Aorta (tissue), 5 donors: ENCODE data around the gene NOC2L. TPM values are rescaled to one million over a fixed set of nuclear protein-coding genes. Genes with fewer than 3 reads are reported as not detected.
"Not testable (repeated sequence)": the region's sequence is repeated elsewhere in the genome, so short reads cannot be mapped to it uniquely, and the experiment has no call there.

Source experiments
- ATAC-seq: fragments of 200-7000 bp; cut with Tn5 transposase; one replicate; pipeline ENCODE4 v1.9.1; 2022; ENCODE audit warnings: moderate library complexity; ENCODE audit not compliant: low FRiP score
- DNase-seq, 2 donors: peaks; one replicate each; pipeline ENCODE4 v3.0.0-alpha.2; 2020
- H3K27ac ChIP-seq, 2 donors: one replicate each; pipeline ENCODE4 v1.5.1; 2013; ENCODE audit warnings: low read length in 2 of 2, mild to moderate bottlenecking in 2 of 2, moderate library complexity in 2 of 2, control low read depth in 1 of 2, inconsistent platforms in 1 of 2, low read depth in 1 of 2
- H3K27me3 ChIP-seq, 2 donors: one replicate each; pipeline ENCODE4 v1.6.1; 2013; ENCODE audit warnings: control low read depth in 1 of 2, low read length in 1 of 2, mild to moderate bottlenecking in 1 of 2, moderate library complexity in 1 of 2; ENCODE audit not compliant: insufficient read depth in 2 of 2, control insufficient read depth in 1 of 2
- H3K36me3 ChIP-seq, 2 donors: one replicate each; pipeline ENCODE4 v1.6.1; 2013; ENCODE audit warnings: control low read depth in 1 of 2, low read length in 1 of 2, mild to moderate bottlenecking in 1 of 2; ENCODE audit not compliant: insufficient read depth in 2 of 2, control insufficient read depth in 1 of 2
- H3K4me1 ChIP-seq, 2 donors: one replicate each; pipeline ENCODE4 v1.6.1; 2013; ENCODE audit warnings: low read length in 2 of 2, control low read depth in 1 of 2, mild to moderate bottlenecking in 1 of 2, moderate library complexity in 1 of 2; ENCODE audit not compliant: insufficient read depth in 2 of 2, control insufficient read depth in 1 of 2
- H3K4me3 ChIP-seq, 2 donors: one replicate each; pipeline ENCODE4 v1.5.1; 2013; ENCODE audit warnings: low read length in 2 of 2, control low read depth in 1 of 2, mild to moderate bottlenecking in 1 of 2
- H3K9me3 ChIP-seq: one replicate; pipeline ENCODE4 v1.6.1; 2013; ENCODE audit warnings: mild to moderate bottlenecking, low read length; ENCODE audit not compliant: control insufficient read depth
- WGBS, 2 donors: extraction: QIAGEN DNeasy Blood & Tissue Kit; methylation state at CpG; one replicate each; pipeline ENCODE4 v1.1.7; 2013; 5-methylcytosine and 5-hydroxymethylcytosine counted together
- intact Hi-C, 2 donors: fragments of 100-400 bp; cut with DNase I; formaldehyde crosslinking; loops; one replicate each; pipeline versions ENCODE4 v1.14.2 to v1.15.0; 2022
- polyA plus RNA-seq, 2 donors: library from polyadenylated mRNA; stranded (reverse); fragments of 200-250 nt; gene quantifications; one replicate each; pipeline ENCODE4 v1.2.3, GENCODE V29; 2013
- total RNA-seq, 2 donors: library from RNA; stranded (reverse); fragmentation: NEBNext Ultra II Directional; extraction: Animal tissue kit (Norgen Biotek cat#: 25700); gene quantifications; one replicate each; pipeline ENCODE4 v1.2.1, GENCODE V29; 2021
- donor health status: healthy with polysubstance abuse.
- donor health status: Bipolar disorder and iron deficiency.
- donor health status: DM: no; HTN: no; CAD: no.
- donor health status: DM: no; HTN: no; CAD: no.
- donor health status: DM: yes; HTN: yes; CAD: no.

Gene NOC2L
- total and polyA plus RNA-seq, 4 donors: 17.3 to 55.5 (median 38.6) TPM

GRCh38 chr1:903721-904271 lies 55.3 kb downstream of the NOC2L start:
- no peaks in the 10 kb centered on the region for H3K36me3 ChIP-seq
- H3K27ac ChIP-seq: no peak overlapping the region
- DNase-seq (peak; percentile 51 to 70), ATAC-seq (no peak)
- 86 to 92% methylated on average over 19 to 21 of the region's 21 CpGs for WGBS, 2 donors
- H3K4me1 ChIP-seq: no peaks in the 10 kb centered on the region
- no peak overlapping the region for H3K4me3 ChIP-seq
- H3K27me3 ChIP-seq: no peaks in the 10 kb centered on the region
- no peaks in the 10 kb centered on the region for H3K9me3 ChIP-seq
- intact Hi-C loops: loop anchor here (5.0 to 10.0 kb wide), 3 partner anchors 51 to 161 kb away; partner anchors contain the start of gene NOC2L (in 2 of the 2)

- 95 to 96% methylated on average over 10 of the region's 10 CpGs for WGBS, 2 donors
- Histone ChIP-seq H3K36me3 (no peaks in the 10 kb centered on the region), H3K27ac (no peak overlapping the region), H3K27me3 (no peaks in the 10 kb centered on the region), H3K4me3 (no peak overlapping the region), H3K9me3 (no peaks in the 10 kb centered on the region), H3K4me1 (no peaks in the 10 kb centered on the region)
- intact Hi-C loops: loop anchor here (5.0 to 10.0 kb wide), 3 partner anchors 51 to 161 kb away; partner anchors contain the start of gene NOC2L (in 2 of the 2)
- DNase-seq (peak in 1 of 2 donors; percentile 42), ATAC-seq (no peak)
Observed at GRCh38 chr1:903305-903704, 55.8 kb downstream of the NOC2L start.

GRCh38 chr1:902802-903201 lies 56.3 kb downstream of the NOC2L start:
- H3K27ac ChIP-seq: no peak overlapping the region
- ATAC-seq (no peak), DNase-seq (peak in 1 of 2 donors; percentile 74)
- no peak overlapping the region for H3K4me3 ChIP-seq
- WGBS, 2 donors: 94 to 96% methylated on average over 21 of the region's 21 CpGs
- no peaks in the 10 kb centered on the region for H3K27me3 ChIP-seq
- H3K4me1 ChIP-seq: no peaks in the 10 kb centered on the region
- no peaks in the 10 kb centered on the region for H3K36me3 ChIP-seq
- intact Hi-C loops: loop anchor here (5.0 to 10.0 kb wide), 3 partner anchors 52 to 162 kb away; partner anchors contain the start of gene NOC2L (in 2 of the 2)
- no peaks in the 10 kb centered on the region for H3K9me3 ChIP-seq

GRCh38 chr1:901108-901859 lies 57.8 kb downstream of the NOC2L start:
- intact Hi-C loops: loop anchor here (5.0 to 10.0 kb wide), 3 partner anchors 54 to 164 kb away; partner anchors contain the start of gene NOC2L (in 2 of the 2)
- Histone ChIP-seq H3K27me3 (no peaks in the 10 kb centered on the region), H3K4me3 (no peak overlapping the region), H3K36me3 (no peaks in the 10 kb centered on the region), H3K9me3 (no peaks in the 10 kb centered on the region), H3K4me1 (no peaks in the 10 kb centered on the region), H3K27ac (no peak overlapping the region)
- ATAC-seq (no peak), DNase-seq (no peak)
- WGBS, 2 donors: 79 to 83% methylated on average over 18 of the region's 18 CpGs

- no peak overlapping the region for H3K27ac ChIP-seq
- 85 to 95% methylated on average over 8 of the region's 8 CpGs for WGBS, 2 donors
Observed at GRCh38 chr1:899636-900317, 59.3 kb downstream of the NOC2L start.

GRCh38 chr1:897951-898350 lies 61.1 kb downstream of the NOC2L start:
- H3K36me3 ChIP-seq, H3K27ac ChIP-seq, intact Hi-C loops, H3K27me3 ChIP-seq, DNase-seq, H3K9me3 ChIP-seq, H3K4me1 ChIP-seq, ATAC-seq, H3K4me3 ChIP-seq: not testable (repeated sequence)
- WGBS, 2 donors: 72 to 73% methylated on average over 17 of the region's 17 CpGs

More at GRCh38 chr1:899636-900317, 59.3 kb downstream of the NOC2L start:
- H3K4me1 ChIP-seq: no peaks in the 10 kb centered on the region
- H3K27me3 ChIP-seq: no peaks in the 10 kb centered on the region
- ATAC-seq (no peak), DNase-seq (no peak)
- no peak overlapping the region for H3K4me3 ChIP-seq
- intact Hi-C loops: loop anchor here (5.0 to 10.0 kb wide), 3 partner anchors 55 to 165 kb away; partner anchors contain the start of gene NOC2L (in 2 of the 2)
- H3K36me3 ChIP-seq: no peaks in the 10 kb centered on the region
- no peaks in the 10 kb centered on the region for H3K9me3 ChIP-seq

GRCh38 chr1:897226-897625 lies 61.8 kb downstream of the NOC2L start:
- Histone ChIP-seq H3K4me3 (no peak overlapping the region), H3K27ac (no peak overlapping the region), H3K9me3 (no peaks in the 10 kb centered on the region), H3K36me3 (no peaks in the 10 kb centered on the region), H3K4me1 (no peaks in the 10 kb centered on the region), H3K27me3 (no peaks in the 10 kb centered on the region)
- ATAC-seq (no peak), DNase-seq (no peak)
- intact Hi-C loops: no loop called here
- 16 to 29% methylated on average over 8 of the region's 8 CpGs for WGBS, 2 donors
